Measurements from ENCODE around the gene GLE1. TPM values are rescaled to one million over a fixed set of nuclear protein-coding genes. Genes with fewer than 3 reads are reported as not detected.
A peak's percentile ranks its signal among the peaks of the same experiment; 100 is the strongest.
"Not testable (repeated sequence)": the region's sequence is repeated elsewhere in the genome, so short reads cannot be mapped to it uniquely, and the experiment has no call there.

The GLE1 gene
- polyA plus RNA-seq, 1 experiment, result 22.0 TPM

DNA sequence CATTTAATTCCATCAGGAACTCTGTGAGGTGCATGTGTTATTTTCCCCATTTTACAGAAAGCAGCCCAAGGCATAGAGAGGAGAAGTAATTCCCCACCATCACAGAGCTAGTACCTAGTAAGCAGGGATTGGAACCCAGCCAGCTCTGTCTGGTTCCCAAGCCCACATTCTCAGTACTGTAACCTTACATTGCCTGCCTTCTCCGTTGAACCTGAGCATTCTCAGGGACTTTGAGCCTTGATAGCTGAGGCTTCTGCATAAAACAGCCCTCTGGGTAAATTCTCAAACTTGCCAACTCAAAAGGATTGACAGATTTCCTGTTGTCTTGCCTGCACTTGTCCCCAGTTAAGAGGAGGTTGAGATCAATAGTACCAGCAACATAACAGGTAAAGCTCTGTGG lies 9.2 kb upstream of the GLE1 start:
- CTCF ChIA-PET, result no interaction called here
- H3K36me3 ChIP-seq (ENCODE audit: control insufficient read depth, insufficient read depth, low read length), result peaks cover 27% of the 10 kb centered on the region
- TF ChIP-seq, protein P1, sequence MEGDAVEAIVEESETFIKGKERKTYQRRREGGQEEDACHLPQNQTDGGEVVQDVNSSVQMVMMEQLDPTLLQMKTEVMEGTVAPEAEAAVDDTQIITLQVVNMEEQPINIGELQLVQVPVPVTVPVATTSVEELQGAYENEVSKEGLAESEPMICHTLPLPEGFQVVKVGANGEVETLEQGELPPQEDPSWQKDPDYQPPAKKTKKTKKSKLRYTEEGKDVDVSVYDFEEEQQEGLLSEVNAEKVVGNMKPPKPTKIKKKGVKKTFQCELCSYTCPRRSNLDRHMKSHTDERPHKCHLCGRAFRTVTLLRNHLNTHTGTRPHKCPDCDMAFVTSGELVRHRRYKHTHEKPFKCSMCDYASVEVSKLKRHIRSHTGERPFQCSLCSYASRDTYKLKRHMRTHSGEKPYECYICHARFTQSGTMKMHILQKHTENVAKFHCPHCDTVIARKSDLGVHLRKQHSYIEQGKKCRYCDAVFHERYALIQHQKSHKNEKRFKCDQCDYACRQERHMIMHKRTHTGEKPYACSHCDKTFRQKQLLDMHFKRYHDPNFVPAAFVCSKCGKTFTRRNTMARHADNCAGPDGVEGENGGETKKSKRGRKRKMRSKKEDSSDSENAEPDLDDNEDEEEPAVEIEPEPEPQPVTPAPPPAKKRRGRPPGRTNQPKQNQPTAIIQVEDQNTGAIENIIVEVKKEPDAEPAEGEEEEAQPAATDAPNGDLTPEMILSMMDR (IDR thresholded peaks at IDR 0.05; ENCODE audit: insufficient read depth, low read depth, low read length), result no peak

DNA sequence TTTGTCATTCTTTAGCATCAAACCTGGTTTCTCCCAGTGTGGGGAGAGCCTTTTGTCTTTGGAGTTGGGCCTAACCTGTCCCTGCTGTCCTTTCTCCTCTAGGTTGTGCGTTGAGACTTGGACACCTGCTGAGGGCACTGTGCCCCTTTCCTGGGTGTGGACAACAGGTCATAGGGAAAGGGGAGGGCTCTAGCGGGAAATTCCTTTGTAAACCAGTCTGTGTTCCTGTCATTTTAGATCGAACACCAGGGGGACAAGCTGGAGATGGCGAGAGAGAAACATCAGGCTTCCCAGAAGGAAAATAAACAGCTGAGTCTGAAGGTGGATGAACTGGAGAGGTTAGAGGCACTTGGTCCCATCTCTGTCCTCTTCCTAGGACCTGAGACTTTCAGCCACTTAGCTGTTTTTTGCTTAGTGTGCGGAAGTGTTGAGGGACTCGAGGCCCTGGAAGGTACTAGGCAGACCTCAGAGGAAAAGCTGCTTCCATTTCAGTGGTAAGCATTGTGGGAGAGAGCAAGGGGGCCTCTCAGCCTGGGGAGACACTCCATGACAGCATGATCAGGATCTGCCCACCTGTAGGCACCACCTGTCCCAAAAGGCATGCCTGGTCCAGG lies 8.6 kb upstream of the GLE1 start:
- H3K36me3 ChIP-seq (ENCODE audit: control insufficient read depth, insufficient read depth, low read length), result peaks cover 27% of the 10 kb centered on the region
- no peak overlapping the region for H3K4me3 ChIP-seq (ENCODE audit: low read depth, low read length)
- TF ChIP-seq, protein P1 (IDR thresholded peaks at IDR 0.05; ENCODE audit: insufficient read depth, low read depth, low read length), result no peak
- DNase-seq (ENCODE audit: low read depth), result no peak
- ChIA-PET POLR2A (no interaction called here), CTCF (no interaction called here)
- no peaks in the 10 kb centered on the region for H3K27me3 ChIP-seq (ENCODE audit: control insufficient read depth, insufficient read depth, low read length)

More for the DNA sequence above, 9.2 kb upstream of the GLE1 start:
- DNase-seq (ENCODE audit: low read depth), result no peak
- no peaks in the 10 kb centered on the region for H3K27me3 ChIP-seq (ENCODE audit: control insufficient read depth, insufficient read depth, low read length)
- POLR2A ChIA-PET, result no interaction called here
- H3K4me3 ChIP-seq (ENCODE audit: low read depth, low read length), result no peak overlapping the region

DNA sequence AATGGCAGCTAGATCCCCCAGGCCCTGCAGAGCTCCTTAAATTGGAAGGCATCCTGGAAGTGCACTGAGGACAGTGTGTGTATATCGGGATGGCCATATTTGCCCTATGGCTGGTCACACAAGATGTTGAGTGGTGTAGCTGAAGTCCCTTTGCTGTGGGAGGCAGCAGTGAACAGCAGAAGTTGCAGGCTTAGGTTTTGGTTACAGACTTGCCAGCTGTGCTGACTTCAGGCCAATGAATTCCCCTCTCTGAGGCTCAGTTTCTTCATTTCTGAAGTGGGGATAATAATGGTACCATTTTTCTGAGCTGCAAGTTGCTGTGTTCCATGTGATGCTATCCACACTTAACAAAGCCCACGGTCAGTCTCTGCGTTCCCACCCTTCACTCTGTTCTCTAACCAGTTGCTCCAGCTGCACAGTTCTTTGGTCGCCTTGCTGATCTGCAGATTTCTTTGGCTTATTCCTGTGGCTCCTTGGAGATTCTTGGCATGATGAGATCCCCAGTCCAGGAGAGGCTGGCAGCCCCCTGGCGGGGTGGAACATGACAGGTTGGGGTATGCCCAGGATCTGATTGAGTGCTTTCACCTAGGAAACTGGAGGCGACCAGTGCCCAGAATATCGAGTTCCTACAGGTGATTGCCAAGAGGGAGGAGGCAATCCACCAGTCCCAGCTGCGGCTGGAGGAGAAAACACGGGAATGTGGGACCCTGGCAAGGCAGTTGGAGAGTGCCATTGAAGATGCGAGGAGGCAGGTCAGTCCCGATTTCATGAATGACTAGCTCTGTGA lies 6.5 kb upstream of the GLE1 start:
- Histone ChIP-seq H3K36me3 (ENCODE audit: control insufficient read depth, insufficient read depth, low read length) (peaks cover 20% of the 10 kb centered on the region), H3K27me3 (ENCODE audit: control insufficient read depth, insufficient read depth, low read length) (no peaks in the 10 kb centered on the region), H3K4me3 (ENCODE audit: low read depth, low read length) (no peak overlapping the region)
- ChIA-PET CTCF (interaction anchor here (1.0 kb wide), 1 partner anchor 59 kb away, joined by 3 read pairs; no protein-coding TSS in a partner anchor), POLR2A (interaction anchor here (0.6 kb wide), 1 partner anchor 11 kb away, joined by 3 read pairs; no protein-coding TSS in a partner anchor)
- no peak for DNase-seq (ENCODE audit: low read depth)
- TF ChIP-seq, protein P1 (IDR thresholded peaks at IDR 0.05; ENCODE audit: insufficient read depth, low read depth, low read length), result no peak

DNA sequence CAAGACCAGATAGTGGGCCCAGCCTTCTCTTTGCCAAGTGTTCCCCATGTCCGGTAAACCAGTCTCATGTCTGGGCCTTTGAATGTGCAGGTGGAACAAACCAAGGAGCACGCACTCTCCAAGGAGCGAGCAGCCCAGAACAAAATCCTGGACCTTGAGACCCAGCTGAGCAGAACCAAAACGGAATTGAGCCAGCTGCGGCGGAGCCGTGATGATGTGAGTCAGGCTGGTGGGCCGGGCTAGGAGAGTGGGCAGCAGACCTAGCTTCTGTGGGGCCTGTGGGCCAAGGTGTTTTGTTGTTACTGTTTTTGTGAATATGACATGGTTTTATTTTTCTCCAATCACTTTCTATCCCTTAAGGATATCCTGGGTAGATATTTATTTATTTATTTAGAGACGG lies 5.6 kb upstream of the GLE1 start:
- no peak overlapping the region for H3K4me3 ChIP-seq (ENCODE audit: low read depth, low read length)
- ChIA-PET CTCF (no interaction called here), POLR2A (interaction anchor here (0.6 kb wide), 1 partner anchor 10 kb away, joined by 3 read pairs; no protein-coding TSS in a partner anchor)
- TF ChIP-seq, protein P1 (IDR thresholded peaks at IDR 0.05; ENCODE audit: insufficient read depth, low read depth, low read length), result no peak
- no peaks in the 10 kb centered on the region for H3K27me3 ChIP-seq (ENCODE audit: control insufficient read depth, insufficient read depth, low read length)
- no peak for DNase-seq (ENCODE audit: low read depth)
- peaks cover 20% of the 10 kb centered on the region for H3K36me3 ChIP-seq (ENCODE audit: control insufficient read depth, insufficient read depth, low read length)

DNA sequence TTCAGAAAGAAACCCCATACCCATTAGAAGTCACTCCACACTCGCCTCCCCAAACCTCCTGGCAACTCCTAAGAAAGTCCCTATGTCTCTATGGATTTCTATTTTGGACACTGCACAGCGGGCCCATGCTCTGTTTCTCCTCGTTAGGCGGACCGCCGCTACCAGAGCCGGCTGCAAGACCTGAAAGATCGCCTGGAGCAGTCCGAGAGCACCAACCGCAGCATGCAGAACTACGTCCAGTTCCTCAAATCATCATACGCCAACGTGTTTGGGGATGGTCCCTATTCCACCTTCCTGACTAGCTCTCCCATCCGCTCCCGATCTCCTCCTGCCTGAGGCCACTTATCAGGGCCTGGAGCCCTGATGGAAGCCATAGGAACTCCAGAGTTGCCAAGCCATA lies 4.6 kb upstream of the GLE1 start:
- Histone ChIP-seq H3K4me3 (ENCODE audit: low read depth, low read length) (no peak overlapping the region), H3K36me3 (ENCODE audit: control insufficient read depth, insufficient read depth, low read length) (peaks cover 16% of the 10 kb centered on the region), H3K27me3 (ENCODE audit: control insufficient read depth, insufficient read depth, low read length) (no peaks in the 10 kb centered on the region)
- ChIA-PET POLR2A (no interaction called here), CTCF (interaction anchor here (1.5 to 1.7 kb wide), 2 partner anchors 8 to 50 kb away, joined by 3 to 4 read pairs; no protein-coding TSS in a partner anchor)
- no peak for DNase-seq (ENCODE audit: low read depth)
- TF ChIP-seq, protein P1 (IDR thresholded peaks at IDR 0.05; ENCODE audit: insufficient read depth, low read depth, low read length), result no peak

DNA sequence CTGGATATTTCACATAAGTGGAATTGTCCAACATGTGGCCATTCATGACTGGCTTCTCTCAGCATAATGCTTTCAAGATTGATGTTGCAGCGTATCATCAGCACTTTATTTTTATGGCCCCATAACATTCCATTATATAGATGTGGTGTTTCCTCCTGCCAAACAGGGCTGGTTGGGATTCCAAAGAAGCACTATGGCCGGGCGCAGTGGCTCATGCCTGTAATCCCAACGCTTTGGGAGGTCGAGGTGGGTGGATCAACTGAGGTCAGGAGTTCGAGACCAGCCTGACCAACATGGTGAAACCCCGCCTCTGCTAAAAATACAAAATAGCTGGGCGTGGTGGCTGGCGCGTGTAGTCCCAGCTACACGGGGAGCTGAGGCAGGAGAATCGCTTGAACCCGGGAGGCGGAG lies 1.1 kb upstream of the GLE1 start:
- CTCF ChIA-PET, result interaction anchor here (0.8 kb wide), 1 partner anchor 162 kb away, joined by 3 read pairs; no protein-coding TSS in a partner anchor
- POLR2A ChIA-PET; H3K27me3 ChIP-seq (ENCODE audit: control insufficient read depth, insufficient read depth, low read length); H3K4me3 ChIP-seq (ENCODE audit: low read depth, low read length); H3K36me3 ChIP-seq (ENCODE audit: control insufficient read depth, insufficient read depth, low read length): not testable (repeated sequence)
- peak; percentile 81 for DNase-seq (ENCODE audit: low read depth)
